ENCODE measurements around the gene ELAVL1. TPM values are rescaled to one million over a fixed set of nuclear protein-coding genes. Genes with fewer than 3 reads are reported as not detected.
"Not testable (repeated sequence)": the region's sequence is repeated elsewhere in the genome, so short reads cannot be mapped to it uniquely, and the experiment has no call there.

ELAVL1 gene
- total RNA-seq, 1 experiment from 2014 or later, result 102 TPM

- DNase-seq (ENCODE audit: low spot score); in situ Hi-C loops (cut with HindIII; ENCODE audit: low sequenced_read_pairs): not testable (repeated sequence)
These were observed 18.8 kb upstream of the ELAVL1 start for GRCh38 chr19:8024256-8024655.

GRCh38 chr19:8023371-8023770, 17.9 kb upstream of the ELAVL1 start:
- no peak for DNase-seq (ENCODE audit: low spot score)
- in situ Hi-C loops (cut with HindIII; ENCODE audit: low sequenced_read_pairs), result no loop called here

GRCh38 chr19:8022275-8022674, 16.8 kb upstream of the ELAVL1 start:
- in situ Hi-C loops (cut with HindIII; ENCODE audit: low sequenced_read_pairs), result no loop called here
- no peak for DNase-seq (ENCODE audit: low spot score)

- in situ Hi-C loops (cut with HindIII; ENCODE audit: low sequenced_read_pairs), result no loop called here
- DNase-seq (ENCODE audit: low spot score), result no peak
These were observed 15.9 kb upstream of the ELAVL1 start for GRCh38 chr19:8021374-8021773.

- no peak for DNase-seq (ENCODE audit: low spot score)
- in situ Hi-C loops (cut with HindIII; ENCODE audit: low sequenced_read_pairs), result no loop called here
These were observed 15.2 kb upstream of the ELAVL1 start for GRCh38 chr19:8020681-8021080.

- in situ Hi-C loops (cut with HindIII; ENCODE audit: low sequenced_read_pairs), result no loop called here
- DNase-seq (ENCODE audit: low spot score), result no peak
These were observed 12.4 kb upstream of the ELAVL1 start for GRCh38 chr19:8017808-8018207.

- in situ Hi-C loops (cut with HindIII; ENCODE audit: low sequenced_read_pairs), result no loop called here
- no peak for DNase-seq (ENCODE audit: low spot score)
These were observed 523 bp downstream of the ELAVL1 start for GRCh38 chr19:8004723-8005513.

- in situ Hi-C loops (cut with HindIII; ENCODE audit: low sequenced_read_pairs), result no loop called here
- DNase-seq (ENCODE audit: low spot score), result no peak
These were observed 1.4 kb downstream of the ELAVL1 start for GRCh38 chr19:8004001-8004400.

GRCh38 chr19:8001995-8002849, 3.2 kb downstream of the ELAVL1 start:
- DNase-seq (ENCODE audit: low spot score), result peak; percentile 85
- in situ Hi-C loops (cut with HindIII; ENCODE audit: low sequenced_read_pairs), result no loop called here

- in situ Hi-C loops (cut with HindIII; ENCODE audit: low sequenced_read_pairs), result no loop called here
- no peak for DNase-seq (ENCODE audit: low spot score)
These were observed 3.8 kb downstream of the ELAVL1 start for GRCh38 chr19:8001651-8001994.

GRCh38 chr19:8000298-8001038, 5.0 kb downstream of the ELAVL1 start:
- in situ Hi-C loops (cut with HindIII; ENCODE audit: low sequenced_read_pairs), result no loop called here

GRCh38 chr19:7999376-7999775, 6.1 kb downstream of the ELAVL1 start:
- no peak for DNase-seq (ENCODE audit: low spot score)
- in situ Hi-C loops (cut with HindIII; ENCODE audit: low sequenced_read_pairs), result no loop called here

More at GRCh38 chr19:8000298-8001038, 5.0 kb downstream of the ELAVL1 start:
- no peak for DNase-seq (ENCODE audit: low spot score)

- in situ Hi-C loops (cut with HindIII; ENCODE audit: low sequenced_read_pairs), result no loop called here
- no peak for DNase-seq (ENCODE audit: low spot score)
These were observed 7.5 kb downstream of the ELAVL1 start for GRCh38 chr19:7997809-7998480.

- no peak for DNase-seq (ENCODE audit: low spot score)
- in situ Hi-C loops (cut with HindIII; ENCODE audit: low sequenced_read_pairs), result no loop called here
These were observed 8.6 kb downstream of the ELAVL1 start for GRCh38 chr19:7996883-7997282.

GRCh38 chr19:7995810-7996158, 9.7 kb downstream of the ELAVL1 start:
- in situ Hi-C loops (cut with HindIII; ENCODE audit: low sequenced_read_pairs), result no loop called here
- no peak for DNase-seq (ENCODE audit: low spot score)

- DNase-seq (ENCODE audit: low spot score), result no peak
- in situ Hi-C loops (cut with HindIII; ENCODE audit: low sequenced_read_pairs), result no loop called here
These were observed 10.3 kb downstream of the ELAVL1 start for GRCh38 chr19:7994928-7995809.

GRCh38 chr19:7994114-7994513, 11.3 kb downstream of the ELAVL1 start:
- in situ Hi-C loops (cut with HindIII; ENCODE audit: low sequenced_read_pairs), result no loop called here
- no peak for DNase-seq (ENCODE audit: low spot score)

- in situ Hi-C loops (cut with HindIII; ENCODE audit: low sequenced_read_pairs), result no loop called here
These were observed 11.9 kb downstream of the ELAVL1 start for GRCh38 chr19:7993560-7993959.

More at GRCh38 chr19:7993560-7993959, 11.9 kb downstream of the ELAVL1 start:
- DNase-seq (ENCODE audit: low spot score), result no peak
